Loucy (cell line): Measurements from ENCODE around the gene AAK1.

ENCODE experiments used
- H2AFZ ChIP-seq: fragments of 200-600 bp; sonication (generic); 2 replicates; pipeline ENCODE4 v1.6.0; 2016; ENCODE audit warnings: antibody characterized with exemption, mild to moderate bottlenecking, low read length, moderate library complexity
- H3F3A ChIP-seq: fragments of 200-600 bp; 2 replicates; pipeline ENCODE4 v1.6.0; 2016; ENCODE audit warnings: antibody characterized with exemption, low read depth, mild to moderate bottlenecking
- H3K27me3 ChIP-seq: fragments of 200-600 bp; sonication (generic); 2 replicates; pipeline ENCODE4 v1.6.1; 2014; ENCODE audit warnings: low read length, mild to moderate bottlenecking; ENCODE audit not compliant: insufficient read depth, poor library complexity, severe bottlenecking
- H3K36me3 ChIP-seq: fragments of 200-600 bp; sonication (generic); 2 replicates; pipeline ENCODE4 v1.6.1; 2016; ENCODE audit warnings: low read length; ENCODE audit not compliant: insufficient read depth
- H3K4me1 ChIP-seq: fragments of 200-600 bp; sonication (generic); 2 replicates; pipeline ENCODE4 v1.5.1; 2014; ENCODE audit warnings: low read length, mild to moderate bottlenecking; ENCODE audit not compliant: insufficient read depth, poor library complexity, severe bottlenecking
- H3K4me2 ChIP-seq: fragments of 200-600 bp; sonication (generic); 2 replicates; pipeline ENCODE4 v1.6.0; 2014; ENCODE audit warnings: antibody characterized with exemption, low read length, low read depth, mild to moderate bottlenecking; ENCODE audit not compliant: poor library complexity, severe bottlenecking
- H3K4me3 ChIP-seq: fragments of 200-600 bp; sonication (generic); 2 replicates; pipeline ENCODE4 v1.5.1; 2014; ENCODE audit warnings: low read length, mild to moderate bottlenecking, mixed read lengths; ENCODE audit not compliant: poor library complexity, severe bottlenecking
- H3K79me2 ChIP-seq: fragments of 200-600 bp; sonication (generic); 2 replicates; pipeline ENCODE4 v1.6.1; 2014; ENCODE audit warnings: low read length; ENCODE audit not compliant: insufficient read depth
- H3K9ac ChIP-seq: fragments of 200-600 bp; sonication (generic); 2 replicates; pipeline ENCODE4 v1.6.0; 2014; ENCODE audit warnings: mild to moderate bottlenecking, low read depth, low read length, moderate library complexity; ENCODE audit not compliant: poor library complexity, severe bottlenecking
- H3K9me2 ChIP-seq: fragments of 200-600 bp; sonication (generic); replicated peaks from 2 replicates; pipeline ENCODE4 v1.6.1; 2016; ENCODE audit warnings: low read depth, low read length, mixed read lengths
- H3K9me3 ChIP-seq: fragments of 200-600 bp; sonication (generic); 2 replicates; pipeline ENCODE4 v1.6.1; 2014; ENCODE audit warnings: mild to moderate bottlenecking, antibody characterized with exemption, low read length, low read depth; ENCODE audit not compliant: insufficient read depth
- H4K20me1 ChIP-seq: fragments of 200-600 bp; sonication (generic); 2 replicates; pipeline ENCODE4 v1.6.0; 2014; ENCODE audit warnings: antibody characterized with exemption, low read length, mild to moderate bottlenecking; ENCODE audit not compliant: insufficient read depth, poor library complexity, severe bottlenecking
- CTCF ChIP-seq: fragments of 200-600 bp; sonication (generic); conservative IDR thresholded peaks from 2 replicates; pipeline ENCODE4 v1.5.1; 2014; ENCODE audit warnings: mild to moderate bottlenecking, antibody characterized with exemption, low read length
- EZH2phosphoT487 ChIP-seq: fragments of 200-600 bp; IDR thresholded peaks from 2 replicates; pipeline ENCODE4 v1.6.1; 2018; ENCODE audit warnings: antibody characterized with exemption, mild to moderate bottlenecking, moderate library complexity, borderline replicate concordance

AAK1 gene

DNA sequence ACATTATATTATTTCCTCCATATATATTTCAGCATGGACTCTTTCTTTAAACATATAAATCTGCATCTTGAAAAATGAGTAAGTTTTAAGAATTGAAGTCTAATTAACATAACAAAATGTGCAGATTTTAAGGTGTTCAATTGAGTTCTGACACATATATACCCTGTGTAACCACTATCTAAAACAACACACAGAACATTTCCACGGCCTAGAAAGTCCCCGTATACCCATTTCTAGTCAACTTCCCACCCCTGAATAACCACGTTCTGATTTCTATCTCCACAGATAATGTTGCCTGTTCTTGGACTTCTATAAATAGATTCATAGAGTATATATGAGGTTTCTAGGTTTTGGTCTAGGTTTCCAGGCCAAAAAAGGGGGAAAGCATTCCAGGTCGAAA, 87.5 kb downstream of the AAK1 start:
- Histone ChIP-seq H3K36me3 (peaks cover 37% of the 10 kb centered on the region; the same call in 1 of the 2 replicates), H2AFZ (no peak overlapping the region), H3K9me3 (no peaks in the 10 kb centered on the region), H3K9me2 (no peaks in the 10 kb centered on the region), H3F3A (0 out of 2 replicates have a peak, but pooled peaks cover 4% of the 10 kb centered on the region), H3K4me1 (peaks cover 15% of the 10 kb centered on the region), H3K79me2 (peaks cover 79% of the 10 kb centered on the region), H3K9ac (no peak overlapping the region), H3K4me3 (no peak overlapping the region), H4K20me1 (no peaks in the 10 kb centered on the region), H3K27me3 (no peaks in the 10 kb centered on the region), H3K4me2 (no peak overlapping the region)
- TF ChIP-seq CTCF (no peak), EZH2phosphoT487 (no peak)

DNA sequence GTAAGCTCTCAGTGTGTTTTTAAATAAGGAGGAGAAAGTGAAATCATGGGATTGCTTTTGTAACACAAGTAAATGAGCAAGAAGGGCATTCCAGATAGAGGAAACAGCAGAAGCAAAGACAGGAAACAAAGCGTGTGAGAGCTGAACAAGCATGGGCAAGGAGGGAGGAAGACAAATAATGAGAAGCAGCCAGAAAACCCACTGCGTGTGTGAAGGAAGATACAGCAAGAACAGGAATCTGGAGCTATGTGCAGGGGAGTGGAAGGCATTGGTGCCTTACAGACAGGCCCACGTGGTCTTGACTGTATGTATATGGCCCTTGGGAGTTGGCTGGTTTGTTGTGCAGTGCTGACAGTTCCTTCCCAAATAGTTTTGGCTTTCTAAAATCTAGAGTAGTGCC, 88.6 kb downstream of the AAK1 start:
- no peak for TF ChIP-seq EZH2phosphoT487
- no peak for TF ChIP-seq CTCF
- H3K9ac ChIP-seq = peak overlapping the region; percentile 10

GRCh38 chr2:69554568-69554967, 89.0 kb downstream of the AAK1 start:
- H3K36me3 ChIP-seq = peaks cover 39% of the 10 kb centered on the region; the same call in 1 of the 2 replicates
- peaks cover 15% of the 10 kb centered on the region for H3K4me1 ChIP-seq
- no peaks in the 10 kb centered on the region for H3K9me2 ChIP-seq
- H3K9ac ChIP-seq = no peak overlapping the region
- H4K20me1 ChIP-seq = no peaks in the 10 kb centered on the region
- H3K4me3 ChIP-seq = no peak overlapping the region
- peak overlapping the region; percentile 47 for H3K4me2 ChIP-seq
- no peaks in the 10 kb centered on the region for H3K9me3 ChIP-seq
- no peak overlapping the region for H2AFZ ChIP-seq
- H3K27me3 ChIP-seq = no peaks in the 10 kb centered on the region
- TF ChIP-seq CTCF (no peak), EZH2phosphoT487 (no peak)
- H3K79me2 ChIP-seq = peaks cover 75% of the 10 kb centered on the region
- H3F3A ChIP-seq = 0 out of 2 replicates have a peak, but pooled peaks cover 4% of the 10 kb centered on the region

More for the DNA sequence above, 88.6 kb downstream of the AAK1 start:
- H3K9me2 ChIP-seq = no peaks in the 10 kb centered on the region
- H3K36me3 ChIP-seq = peaks cover 39% of the 10 kb centered on the region; the same call in 1 of the 2 replicates
- peak overlapping the region; percentile 47 for H3K4me2 ChIP-seq
- H4K20me1 ChIP-seq = no peaks in the 10 kb centered on the region
- peaks cover 74% of the 10 kb centered on the region for H3K79me2 ChIP-seq
- H3K4me3 ChIP-seq = peak overlapping the region; percentile 11
- H3K27me3 ChIP-seq = no peaks in the 10 kb centered on the region
- H3K9me3 ChIP-seq = no peaks in the 10 kb centered on the region
- 0 out of 2 replicates have a peak, but pooled peaks cover 4% of the 10 kb centered on the region for H3F3A ChIP-seq
- no peak overlapping the region for H2AFZ ChIP-seq
- H3K4me1 ChIP-seq = peaks cover 15% of the 10 kb centered on the region
